MM.1S (cell line): ENCODE measurements around the gene FAAH.

ENCODE experiments used
- DNase-seq: peaks from one replicate; pipeline ENCODE4 v3.0.0-alpha.2; 2015
- H2AFZ ChIP-seq: fragments of 300-600 bp; sonication (generic); 2 replicates; pipeline ENCODE4 v1.6.0; 2016; ENCODE audit warnings: antibody characterized with exemption, low read length
- H3F3A ChIP-seq: fragments of 300-600 bp; sonication (generic); 2 replicates; pipeline ENCODE4 v1.6.1; 2016; ENCODE audit warnings: mild to moderate bottlenecking, antibody characterized with exemption, low read length, moderate library complexity, mixed read lengths; ENCODE audit not compliant: insufficient read depth
- H3K27ac ChIP-seq: fragments of 300-600 bp; sonication (generic); 2 replicates; pipeline ENCODE4 v1.5.1; 2016; ENCODE audit warnings: mild to moderate bottlenecking, low read length
- H3K27me3 ChIP-seq: fragments of 300-600 bp; sonication (generic); replicated peaks from 2 replicates; pipeline ENCODE4 v1.6.0; 2016; ENCODE audit warnings: low read length; ENCODE audit not compliant: insufficient read depth
- H3K36me3 ChIP-seq: fragments of 300-600 bp; sonication (generic); replicated peaks from 2 replicates; pipeline ENCODE4 v1.6.1; 2016; ENCODE audit warnings: mild to moderate bottlenecking, low read length, mixed read lengths; ENCODE audit not compliant: insufficient read depth
- H3K4me1 ChIP-seq: fragments of 300-600 bp; sonication (generic); 2 replicates; pipeline ENCODE4 v1.6.1; 2016; ENCODE audit warnings: low read length, mixed read lengths
- H3K4me2 ChIP-seq: fragments of 300-600 bp; sonication (generic); 2 replicates; pipeline ENCODE4 v1.6.0; 2016; ENCODE audit warnings: low read depth, low read length
- H3K4me3 ChIP-seq: fragments of 300-600 bp; sonication (generic); 2 replicates; pipeline ENCODE4 v1.5.1; 2016; ENCODE audit warnings: low read length, mixed read lengths
- H3K79me2 ChIP-seq: fragments of 300-600 bp; sonication (generic); 2 replicates; pipeline ENCODE4 v1.6.1; 2016; ENCODE audit warnings: mixed run types, low read length, mixed read lengths
- H3K9ac ChIP-seq: fragments of 300-600 bp; sonication (generic); 2 replicates; pipeline ENCODE4 v1.6.1; 2016; ENCODE audit warnings: low read length, mixed read lengths
- H3K9me2 ChIP-seq: fragments of 300-600 bp; sonication (generic); replicated peaks from 2 replicates; pipeline ENCODE4 v1.6.1; 2016; ENCODE audit warnings: mild to moderate bottlenecking, low read length, mixed read lengths; ENCODE audit not compliant: insufficient read depth
- H3K9me3 ChIP-seq: fragments of 300-600 bp; sonication (generic); replicated peaks from 2 replicates; pipeline ENCODE4 v1.6.1; 2016; ENCODE audit warnings: mild to moderate bottlenecking, low read length, mixed read lengths; ENCODE audit not compliant: insufficient read depth
- H4K20me1 ChIP-seq: fragments of 300-600 bp; sonication (generic); 2 replicates; pipeline ENCODE4 v1.6.1; 2016; ENCODE audit warnings: mild to moderate bottlenecking, low read length, moderate library complexity, mixed read lengths; ENCODE audit not compliant: insufficient read depth
- CTCF ChIP-seq: fragments of 300-600 bp; sonication (generic); IDR thresholded peaks from 2 replicates; pipeline ENCODE4 v1.5.1; 2016; ENCODE audit warnings: antibody characterized with exemption, low read length, mixed read lengths
- EZH2 ChIP-seq: fragments of 300-600 bp; sonication (generic); optimal IDR thresholded peaks from 2 replicates; pipeline ENCODE3; 2017; ENCODE audit warnings: low read depth, mild to moderate bottlenecking, antibody characterized with exemption, low read length, mixed read lengths
- EZH2phosphoT487 ChIP-seq: fragments of 300-600 bp; sonication (generic); IDR thresholded peaks from 2 replicates; pipeline ENCODE4 v1.6.1; 2018; ENCODE audit warnings: antibody characterized with exemption, low read length

FAAH gene

GRCh38 chr1:46453449-46453848, 59.3 kb downstream of the FAAH start:
- no peaks in the 10 kb centered on the region for H3K4me1 ChIP-seq
- H3K9me2 ChIP-seq: no peaks in the 10 kb centered on the region
- TF ChIP-seq EZH2 (no peak), EZH2phosphoT487 (no peak), CTCF (no peak)
- no peaks in the 10 kb centered on the region for H3K36me3 ChIP-seq
- no peak overlapping the region for H3K9ac ChIP-seq
- H3K4me2 ChIP-seq: no peak overlapping the region
- no peaks in the 10 kb centered on the region for H4K20me1 ChIP-seq
- no peak overlapping the region for H3K27ac ChIP-seq
- no peaks in the 10 kb centered on the region for H3K79me2 ChIP-seq
- H3K4me3 ChIP-seq: no peak overlapping the region
- no peak for DNase-seq
- H3F3A ChIP-seq: no peaks in the 10 kb centered on the region
- peaks cover 59% of the 10 kb centered on the region for H3K27me3 ChIP-seq
- no peaks in the 10 kb centered on the region for H3K9me3 ChIP-seq
- H2AFZ ChIP-seq: no peak overlapping the region

- Histone ChIP-seq H3K36me3 (no peaks in the 10 kb centered on the region), H3K9me2 (no peaks in the 10 kb centered on the region), H3K9ac (no peak overlapping the region), H3F3A (no peaks in the 10 kb centered on the region), H2AFZ (no peak overlapping the region), H3K4me2 (no peak overlapping the region), H3K27me3 (peaks cover 60% of the 10 kb centered on the region), H3K9me3 (no peaks in the 10 kb centered on the region), H3K4me3 (no peak overlapping the region), H3K4me1 (no peaks in the 10 kb centered on the region), H3K27ac (no peak overlapping the region), H4K20me1 (no peaks in the 10 kb centered on the region; the same call in 1 of the 2 replicates), H3K79me2 (no peaks in the 10 kb centered on the region)
- no peak for DNase-seq
- TF ChIP-seq EZH2 (no peak), CTCF (no peak)
Observed at GRCh38 chr1:46455951-46456350, 61.8 kb downstream of the FAAH start.

GRCh38 chr1:46456411-46456963, 62.4 kb downstream of the FAAH start:
- peaks cover 61% of the 10 kb centered on the region for H3K27me3 ChIP-seq
- H3K79me2 ChIP-seq: no peaks in the 10 kb centered on the region
- no peak overlapping the region for H3K4me3 ChIP-seq
- no peak for DNase-seq
- TF ChIP-seq EZH2phosphoT487: no peak
- no peak for TF ChIP-seq EZH2
- no peak for TF ChIP-seq CTCF
- no peak overlapping the region for H3K27ac ChIP-seq
- H3K9me3 ChIP-seq: no peaks in the 10 kb centered on the region
- H3K36me3 ChIP-seq: no peaks in the 10 kb centered on the region
- H3K9ac ChIP-seq: no peak overlapping the region
- H4K20me1 ChIP-seq: no peaks in the 10 kb centered on the region; the same call in 1 of the 2 replicates
- H3K4me1 ChIP-seq: no peaks in the 10 kb centered on the region
- no peak overlapping the region for H3K4me2 ChIP-seq
- no peaks in the 10 kb centered on the region for H3F3A ChIP-seq
- H3K9me2 ChIP-seq: no peaks in the 10 kb centered on the region
- no peak overlapping the region for H2AFZ ChIP-seq
